Measurements from ENCODE around the gene MT1M. TPM values are rescaled to one million over a fixed set of nuclear protein-coding genes. Genes with fewer than 3 reads are reported as not detected.
A peak's percentile ranks its signal among the peaks of the same experiment; 100 is the strongest.
"Not testable (repeated sequence)": the region's sequence is repeated elsewhere in the genome, so short reads cannot be mapped to it uniquely, and the experiment has no call there.

The MT1M gene
- total RNA-seq, 2 experiments from 2014 or later = not detected

DNA sequence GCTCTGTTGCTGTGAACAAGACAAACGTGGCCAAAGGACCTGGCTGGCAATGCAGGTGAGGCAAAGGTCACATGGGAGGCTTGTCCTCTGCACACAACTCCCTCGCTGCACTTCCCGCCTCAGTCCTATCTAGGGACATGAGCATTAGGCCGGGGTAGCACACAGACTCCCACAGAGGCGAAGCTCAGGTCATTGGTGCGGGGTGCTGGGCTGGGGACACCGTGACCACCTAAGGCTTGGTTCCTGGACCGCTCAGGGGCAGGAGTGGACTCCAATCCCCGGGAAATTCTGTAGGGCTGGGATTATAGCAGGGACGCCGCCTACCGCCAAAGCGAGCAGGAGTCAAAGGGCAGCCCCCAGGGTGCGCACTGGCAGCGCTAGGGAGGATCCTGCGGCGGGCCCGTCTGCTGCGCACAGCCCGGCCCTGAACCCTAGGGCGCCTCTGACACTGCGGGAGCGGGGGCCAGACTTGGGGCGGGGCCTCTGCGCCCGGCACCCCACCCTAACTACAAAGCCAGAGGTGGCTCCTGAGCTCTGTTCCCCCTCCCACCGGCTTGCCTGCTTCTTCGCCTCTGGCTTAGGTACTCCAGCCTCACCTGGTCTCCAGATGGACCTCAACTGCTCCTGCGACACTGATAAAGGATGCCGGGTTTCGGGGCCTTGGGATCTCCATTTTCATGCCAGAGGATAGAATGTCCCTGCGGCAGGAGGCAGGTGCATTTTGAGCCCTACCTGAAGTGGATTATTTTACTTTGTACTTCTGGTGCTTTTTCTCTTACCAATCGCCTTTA is 15.4 kb downstream of the MT1M start:
- Mint-ChIP-seq H3K9me3 (no peaks in the 10 kb centered on the region), H3K36me3 (no peaks in the 10 kb centered on the region), H3K4me1 (peaks cover 13% of the 10 kb centered on the region), H3K27ac (no peak overlapping the region), H3K4me3 (no peak overlapping the region), H3K27me3 (peaks cover 28% of the 10 kb centered on the region)
- no peak for DNase-seq

DNA sequence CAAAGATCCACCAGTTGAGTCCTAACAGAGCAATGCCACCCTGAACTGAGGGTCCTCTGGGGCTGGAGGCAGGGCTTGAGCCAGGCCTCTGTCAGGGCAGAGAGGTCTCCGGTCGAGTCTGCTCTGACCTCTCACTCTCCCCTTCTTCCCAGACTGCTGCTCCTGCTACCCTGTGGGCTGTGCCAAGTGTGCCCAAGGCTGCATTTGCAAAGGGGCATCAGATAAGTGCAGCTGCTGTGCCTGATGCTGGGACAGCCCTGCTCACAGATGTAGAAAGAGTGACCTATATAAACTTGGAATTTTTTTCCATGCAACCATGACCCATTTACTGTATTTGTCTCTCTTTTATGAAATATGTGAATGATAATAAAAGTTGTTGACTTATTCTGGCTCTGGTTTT is 16.8 kb downstream of the MT1M start:
- H3K4me3 Mint-ChIP-seq = no peak overlapping the region

DNA sequence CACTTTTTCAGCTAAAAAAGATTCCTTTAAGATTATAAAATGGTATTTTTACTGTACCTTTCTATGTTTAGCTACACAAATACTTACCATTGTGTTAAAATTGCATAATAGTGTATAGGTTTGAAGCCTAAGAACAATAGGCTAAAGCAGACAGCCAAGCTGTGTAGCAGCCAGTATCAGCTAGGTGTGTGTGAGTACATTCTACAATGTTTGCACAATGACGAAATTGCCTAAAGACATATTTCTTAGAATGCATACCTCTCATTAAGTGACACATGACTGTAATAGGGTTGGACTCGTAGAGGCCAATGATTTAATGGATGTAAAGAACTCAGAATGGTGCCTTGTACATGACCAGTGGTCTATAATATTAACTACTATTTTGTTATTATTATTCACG is 17.4 kb downstream of the MT1M start:
- H3K9me3 Mint-ChIP-seq = no peaks in the 10 kb centered on the region
- H3K4me1 Mint-ChIP-seq = no peaks in the 10 kb centered on the region
- H3K27me3 Mint-ChIP-seq = peaks cover 18% of the 10 kb centered on the region
- no peak for DNase-seq
- no peak overlapping the region for H3K4me3 Mint-ChIP-seq
- H3K27ac Mint-ChIP-seq = no peak overlapping the region
- no peaks in the 10 kb centered on the region for H3K36me3 Mint-ChIP-seq

More for the DNA sequence above, 16.8 kb downstream of the MT1M start:
- DNase-seq = no peak
- Mint-ChIP-seq H3K27ac (no peak overlapping the region), H3K36me3 (no peaks in the 10 kb centered on the region), H3K4me1 (peaks cover under 1% of the 10 kb centered on the region), H3K27me3 (peaks cover 23% of the 10 kb centered on the region), H3K9me3 (no peaks in the 10 kb centered on the region)

DNA sequence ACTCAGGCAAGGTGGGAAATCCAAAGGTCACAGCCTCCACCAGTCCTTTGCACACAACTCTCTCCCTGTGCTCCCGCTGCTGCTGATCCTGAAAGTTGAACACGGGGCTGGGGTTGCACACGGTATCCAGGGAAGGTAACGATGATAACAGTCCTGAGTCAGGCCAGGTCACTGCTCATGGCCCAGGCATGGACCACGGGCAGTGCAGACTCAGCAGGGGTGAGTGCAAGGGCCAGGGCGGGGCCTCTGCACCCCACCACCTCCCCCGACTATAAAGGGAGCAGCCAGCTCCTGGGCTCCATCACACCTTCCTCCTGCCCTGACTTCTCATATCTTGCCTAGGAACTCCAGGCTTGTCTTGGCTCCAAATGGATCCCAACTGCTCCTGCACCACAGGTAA is 19.1 kb downstream of the MT1M start, which contains the start of gene MT1B:
Gene MT1B (plus strand): TSS at position 301 of the 400 bp plus-strand sequence. CDS start 68 bp downstream, at position 369.
- Mint-ChIP-seq H3K9me3 (no peaks in the 10 kb centered on the region), H3K4me1 (no peaks in the 10 kb centered on the region), H3K4me3 (no peak within 1 kb of the TSS), H3K27ac (no peak within 1 kb of the TSS), H3K27me3 (peaks cover 16% of the 10 kb centered on the region), H3K36me3 (no peaks in the 10 kb centered on the region)
- DNase-seq = no peak

DNA sequence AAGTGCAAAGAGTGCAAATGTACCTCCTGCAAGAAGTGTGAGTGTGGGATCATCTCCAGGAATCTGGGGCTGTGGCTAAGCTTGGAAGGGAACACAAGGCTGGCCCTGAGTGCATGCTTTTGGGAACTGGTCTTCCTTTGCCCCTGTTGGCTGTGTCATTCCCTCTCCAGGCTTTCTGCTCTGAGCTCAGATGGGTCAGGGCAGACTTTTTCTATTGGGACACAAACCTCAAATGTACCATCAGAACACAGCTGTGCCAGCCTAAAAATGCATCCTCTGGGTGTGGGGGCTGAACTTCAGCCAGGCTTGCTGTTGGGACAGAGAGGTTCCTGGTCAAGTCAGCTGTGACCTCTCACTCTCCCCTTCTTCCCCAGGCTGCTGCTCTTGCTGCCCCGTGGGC is 20.1 kb downstream of the MT1M start:
- H3K9me3 Mint-ChIP-seq = no peaks in the 10 kb centered on the region
- peaks cover 4% of the 10 kb centered on the region for H3K4me1 Mint-ChIP-seq
- no peak overlapping the region for H3K4me3 Mint-ChIP-seq
- H3K27ac Mint-ChIP-seq = no peak overlapping the region
- H3K36me3 Mint-ChIP-seq = no peaks in the 10 kb centered on the region
- peaks cover 10% of the 10 kb centered on the region for H3K27me3 Mint-ChIP-seq
- DNase-seq = no peak

DNA sequence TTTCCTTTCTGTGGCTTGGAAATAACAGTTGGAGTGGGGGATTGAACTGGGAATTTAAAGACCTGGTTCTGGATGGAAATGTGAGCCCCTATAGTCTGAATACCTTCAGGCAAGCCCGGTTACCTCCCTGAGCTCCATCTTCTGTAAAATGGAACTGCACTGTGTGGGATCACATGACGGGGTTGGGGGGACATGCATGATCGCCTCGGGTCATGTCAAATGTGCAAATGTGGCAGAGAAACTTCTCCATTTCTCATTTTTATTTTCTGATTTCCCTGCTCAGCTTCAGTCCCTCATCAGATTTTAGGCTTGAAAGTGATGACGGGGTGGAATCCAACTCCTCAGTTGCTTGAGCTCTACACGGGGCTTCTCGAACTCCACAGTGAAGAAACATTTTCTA is 20.8 kb downstream of the MT1M start:
- peaks cover 10% of the 10 kb centered on the region for H3K27me3 Mint-ChIP-seq
- H3K36me3 Mint-ChIP-seq = no peaks in the 10 kb centered on the region
- H3K27ac Mint-ChIP-seq = no peak overlapping the region
- H3K4me3 Mint-ChIP-seq = no peak overlapping the region
- no peak for DNase-seq
- H3K4me1 Mint-ChIP-seq = peaks cover 8% of the 10 kb centered on the region
- H3K9me3 Mint-ChIP-seq = no peaks in the 10 kb centered on the region

DNA sequence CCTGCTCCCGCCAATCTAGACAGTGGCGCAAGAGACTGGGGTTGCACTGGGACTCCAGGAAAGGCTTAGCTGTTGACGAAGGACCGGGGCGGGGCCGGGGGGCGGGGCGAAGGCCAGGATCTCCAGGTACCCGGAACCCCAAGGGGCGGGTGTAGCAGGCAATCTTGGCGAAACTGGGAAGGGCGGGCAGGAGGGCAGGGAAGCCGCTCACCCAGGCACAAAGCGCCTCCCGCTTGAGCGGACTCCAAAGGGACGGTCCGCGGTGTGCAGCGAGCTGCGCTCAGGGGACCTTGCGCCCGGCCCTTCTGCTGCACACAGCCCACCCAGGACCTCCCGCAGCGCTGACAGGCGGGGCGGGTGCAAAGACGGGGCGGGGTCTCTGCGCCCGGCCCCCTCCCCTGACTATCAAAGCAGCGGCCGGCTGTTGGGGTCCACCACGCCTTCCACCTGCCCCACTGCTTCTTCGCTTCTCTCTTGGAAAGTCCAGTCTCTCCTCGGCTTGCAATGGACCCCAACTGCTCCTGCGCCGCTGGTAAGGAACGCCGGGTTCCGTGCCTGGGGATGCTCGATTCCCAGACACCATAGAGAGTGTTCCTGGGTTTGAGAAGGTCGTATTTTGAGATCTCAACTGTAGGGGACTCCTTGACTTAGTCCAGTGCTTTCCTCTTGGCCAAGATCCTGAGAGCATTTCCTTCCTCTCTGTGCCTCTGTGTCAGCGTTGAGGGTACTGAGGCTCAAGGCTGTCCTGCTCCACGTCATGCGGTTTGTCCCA is 25.3 kb downstream of the MT1M start, which contains the start of gene MT1F:
Gene MT1F (plus strand): TSS at position 405 of the 772 bp plus-strand sequence. CDS start 100 bp downstream, at position 505.
- DNase-seq = peak; percentile 81
- peaks cover 5% of the 10 kb centered on the region for H3K36me3 Mint-ChIP-seq
- H3K27ac Mint-ChIP-seq = peak within 1 kb of the TSS; percentile 83
- peak within 1 kb of the TSS; percentile 94 for H3K4me3 Mint-ChIP-seq
- H3K4me1 Mint-ChIP-seq = peaks cover 23% of the 10 kb centered on the region
- H3K27me3 Mint-ChIP-seq = no peaks in the 10 kb centered on the region
- no peaks in the 10 kb centered on the region for H3K9me3 Mint-ChIP-seq

DNA sequence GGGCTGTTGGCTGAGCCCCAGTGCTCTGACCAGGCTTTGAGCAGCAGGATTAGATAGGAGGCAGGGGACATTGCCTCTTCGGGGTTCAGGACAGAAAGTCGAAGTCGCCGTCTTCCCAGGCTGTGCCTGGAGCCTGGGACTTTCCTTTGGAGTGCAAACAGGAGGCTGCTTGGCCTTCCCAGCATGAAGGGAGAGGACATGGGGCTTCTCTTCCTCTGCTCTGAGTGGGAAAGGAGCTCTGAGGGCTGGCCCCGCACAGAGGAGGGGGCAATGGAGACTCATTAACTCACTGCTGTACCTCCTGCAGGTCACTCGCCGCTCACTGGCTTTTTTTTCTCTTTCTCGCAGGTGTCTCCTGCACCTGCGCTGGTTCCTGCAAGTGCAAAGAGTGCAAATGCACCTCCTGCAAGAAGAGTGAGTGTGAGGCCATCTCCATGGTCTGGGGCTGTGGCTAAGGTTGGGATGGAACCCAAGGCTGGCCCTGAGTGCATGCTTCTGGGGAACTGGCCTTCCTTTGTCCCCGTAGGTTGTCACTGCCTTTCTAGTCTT is 25.9 kb downstream of the MT1M start:
- no peaks in the 10 kb centered on the region for H3K9me3 Mint-ChIP-seq
- DNase-seq = no peak

DNA sequence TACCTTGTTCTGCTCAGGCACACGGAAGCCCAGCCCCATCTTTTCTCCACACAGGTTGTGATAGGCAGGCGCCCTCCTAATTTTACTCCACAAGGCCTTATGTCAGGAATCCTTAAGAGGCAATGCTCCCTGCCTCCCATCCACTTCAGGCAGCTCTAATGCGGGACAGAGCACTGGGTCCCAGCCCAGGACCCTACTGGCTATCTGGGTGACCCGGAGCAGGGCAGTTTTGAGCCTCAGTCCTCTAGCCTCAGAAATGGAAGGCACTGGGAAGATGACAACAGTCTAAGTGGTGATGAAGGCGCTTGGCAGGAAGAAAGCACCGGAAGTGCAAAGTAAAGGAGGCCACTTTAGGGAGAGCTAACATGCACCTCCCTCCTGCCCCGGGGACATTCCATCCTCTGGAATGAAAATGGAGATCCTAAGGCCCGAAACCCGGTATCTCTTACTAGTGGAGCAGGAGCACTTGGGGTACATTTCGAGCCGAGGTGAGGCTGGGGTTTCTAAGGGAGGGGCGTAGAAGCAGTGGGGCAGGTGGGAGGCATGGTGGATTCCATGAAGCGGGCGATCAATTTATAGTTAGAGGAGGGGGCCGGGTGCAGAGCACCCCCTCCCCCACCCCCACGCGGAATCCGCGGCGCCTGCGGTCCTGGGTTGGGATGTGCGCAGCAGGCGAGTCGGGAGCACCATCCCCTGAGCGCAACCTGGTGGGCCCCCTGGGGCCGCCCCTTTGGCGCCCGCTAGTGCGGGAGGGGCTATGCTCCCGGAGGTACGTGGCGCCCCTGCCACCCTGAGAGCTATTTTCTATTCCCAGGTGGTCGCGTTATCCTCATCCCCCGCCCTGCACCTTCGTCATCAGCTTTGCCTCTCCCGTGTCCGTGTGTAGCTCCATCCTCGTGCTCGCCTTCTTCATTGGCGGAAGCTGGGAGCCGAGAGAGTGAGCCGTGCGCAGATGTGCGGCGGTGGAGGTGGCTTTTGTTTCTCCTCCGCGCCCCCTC is 30.2 kb downstream of the MT1M start:
- Mint-ChIP-seq H3K4me1 (peaks cover 19% of the 10 kb centered on the region), H3K36me3 (peaks cover 9% of the 10 kb centered on the region), H3K27ac (peak overlapping the region; percentile 90), H3K9me3 (no peaks in the 10 kb centered on the region), H3K4me3 (peak overlapping the region; percentile 84), H3K27me3 (peaks cover 15% of the 10 kb centered on the region)
- peak; percentile 51 for DNase-seq

More for the DNA sequence above, 25.9 kb downstream of the MT1M start:
- Mint-ChIP-seq H3K36me3 (peaks cover 7% of the 10 kb centered on the region), H3K27ac (no peak overlapping the region), H3K4me3 (peak overlapping the region; percentile 94), H3K27me3 (peaks cover 2% of the 10 kb centered on the region), H3K4me1 (peaks cover 23% of the 10 kb centered on the region)

DNA sequence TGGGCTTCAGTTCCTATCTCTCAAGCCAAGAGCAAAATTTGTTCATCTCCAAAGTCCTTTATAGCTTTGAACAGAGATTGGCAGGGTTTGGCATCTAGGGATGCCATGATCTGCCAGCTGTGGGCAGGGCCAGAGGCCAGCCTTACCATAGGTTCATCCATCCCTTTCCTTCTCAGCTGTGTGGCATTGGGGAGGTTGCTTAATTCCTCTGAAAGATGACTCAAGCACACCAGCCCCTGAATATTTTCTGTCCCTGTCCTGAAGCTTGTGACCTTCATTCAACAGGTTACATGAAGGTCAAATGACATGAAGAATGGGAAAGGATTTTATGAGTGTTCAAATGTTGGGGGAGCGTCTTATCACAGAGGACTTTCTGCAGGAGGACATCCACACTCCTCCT is 32.0 kb downstream of the MT1M start:
- Mint-ChIP-seq H3K36me3 (peaks cover 9% of the 10 kb centered on the region), H3K9me3 (no peaks in the 10 kb centered on the region)

DNA sequence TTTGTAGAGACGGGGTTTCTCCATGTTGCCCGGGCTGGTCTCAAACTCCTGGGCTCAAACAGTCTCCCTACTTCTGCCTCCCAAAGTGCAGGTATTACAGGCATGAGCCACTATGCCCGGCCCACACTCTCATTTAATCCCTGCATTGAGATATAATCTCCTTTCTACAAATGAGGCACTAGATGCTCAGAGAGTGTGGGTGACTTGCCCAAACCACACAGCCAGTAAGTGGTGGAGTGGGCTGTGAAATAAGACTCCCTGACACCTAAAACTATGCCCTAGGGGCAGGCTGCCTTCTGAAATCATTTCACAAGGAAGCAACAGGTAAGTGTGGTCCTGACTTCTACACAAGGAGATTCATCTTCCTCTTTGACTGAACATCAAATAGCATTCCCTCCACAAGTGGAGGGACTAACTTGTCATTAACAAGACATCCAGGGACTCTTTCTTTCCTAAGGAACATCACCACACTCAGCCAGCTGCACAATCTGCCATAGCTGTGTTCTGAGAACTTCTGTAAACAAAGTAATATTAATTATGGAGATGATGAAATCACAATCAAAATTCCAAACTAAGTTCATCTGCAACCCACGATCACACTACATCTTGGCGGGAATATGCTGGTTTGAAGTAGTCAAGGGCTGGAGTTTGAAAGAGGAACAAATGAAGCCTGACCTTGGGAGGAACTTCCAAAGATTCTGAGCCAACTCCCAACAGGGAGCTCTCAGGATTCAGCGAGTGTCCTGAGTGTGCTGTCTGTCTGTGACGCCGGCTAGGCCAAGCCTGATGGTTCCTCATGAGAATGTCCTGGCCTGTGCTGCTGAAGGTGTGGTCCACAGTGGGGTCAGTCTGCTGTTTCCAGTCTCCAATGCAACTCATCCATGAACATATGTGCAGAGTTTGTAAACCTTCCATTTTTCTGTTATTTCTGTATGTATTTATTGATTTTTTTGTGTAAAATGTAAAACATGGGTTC is 33.1 kb downstream of the MT1M start:
- not testable (repeated sequence) for H3K9me3 Mint-ChIP-seq, H3K4me3 Mint-ChIP-seq, H3K27ac Mint-ChIP-seq, DNase-seq, H3K36me3 Mint-ChIP-seq
- Mint-ChIP-seq H3K27me3 (peaks cover 44% of the 10 kb centered on the region), H3K4me1 (peaks cover 25% of the 10 kb centered on the region)

More for the DNA sequence above, 32.0 kb downstream of the MT1M start:
- Mint-ChIP-seq H3K27me3 (peaks cover 33% of the 10 kb centered on the region), H3K27ac (no peak overlapping the region), H3K4me3 (no peak overlapping the region), H3K4me1 (peaks cover 25% of the 10 kb centered on the region)
- no peak for DNase-seq

DNA sequence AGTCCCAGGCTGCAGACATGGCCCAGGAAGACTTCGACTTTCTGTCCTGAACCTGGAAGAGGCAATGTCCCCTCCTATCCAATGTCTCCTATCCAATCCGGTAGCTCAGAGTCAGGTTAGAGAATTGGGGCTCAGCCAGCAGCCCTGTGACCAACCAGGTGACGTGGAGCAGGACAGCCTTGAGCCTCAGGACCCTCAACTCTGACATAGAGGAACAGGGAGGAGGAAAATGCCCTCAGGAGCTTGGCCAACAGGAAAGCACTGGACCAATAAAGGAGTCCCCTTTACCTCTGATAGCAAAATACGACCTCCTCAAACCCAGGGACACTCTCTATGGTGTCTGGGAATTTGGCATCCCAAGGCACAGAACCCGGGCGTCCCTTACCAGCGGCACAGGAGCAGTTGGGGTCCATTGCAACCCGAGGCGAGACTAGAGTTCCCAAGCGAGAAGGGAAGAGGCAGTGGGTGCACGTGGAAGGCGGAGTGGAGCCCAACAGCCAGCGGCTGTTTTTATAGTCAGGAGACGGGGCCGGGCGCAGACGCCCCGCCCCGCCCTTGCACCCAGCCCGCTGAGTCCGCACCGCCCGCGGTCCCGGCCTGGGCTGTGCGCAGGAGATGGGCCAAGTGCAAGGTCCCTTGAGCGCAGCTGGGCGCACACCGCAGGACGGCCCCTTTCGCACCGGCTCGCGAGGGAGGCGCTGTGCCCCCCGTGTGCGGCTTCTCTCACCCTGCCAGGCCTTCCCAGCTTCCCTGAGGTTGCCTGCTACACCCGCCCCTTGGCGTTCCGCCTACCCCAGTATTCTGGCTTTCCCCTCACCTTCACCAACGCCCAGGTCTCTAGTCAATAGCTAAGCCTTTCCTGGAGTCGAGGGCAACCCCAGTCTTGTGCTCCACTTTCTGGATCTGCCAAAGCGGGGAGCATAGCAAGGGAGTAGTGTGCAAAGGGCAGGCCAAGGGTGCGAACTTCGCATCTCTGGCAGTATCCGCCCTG is 35.4 kb downstream of the MT1M start, which contains the start of gene MT1G:
Gene MT1G (minus strand): TSS at position 485 of the 991 bp plus-strand sequence. CDS start 72 bp downstream, at position 413.
- H3K27me3 Mint-ChIP-seq = peaks cover 61% of the 10 kb centered on the region
- H3K36me3 Mint-ChIP-seq = peaks cover 5% of the 10 kb centered on the region
- H3K27ac Mint-ChIP-seq = no peak within 1 kb of the TSS
- peaks cover 14% of the 10 kb centered on the region for H3K4me1 Mint-ChIP-seq
- H3K4me3 Mint-ChIP-seq = peak within 1 kb of the TSS; percentile 70
- H3K9me3 Mint-ChIP-seq = no peaks in the 10 kb centered on the region
- peak; percentile 74 for DNase-seq
